ENCODE measurements around the gene CDC27. TPM values are rescaled to one million over a fixed set of nuclear protein-coding genes. Genes with fewer than 3 reads are reported as not detected.
"Not testable (repeated sequence)": the region's sequence is repeated elsewhere in the genome, so short reads cannot be mapped to it uniquely, and the experiment has no call there.

The CDC27 gene
- total RNA-seq, 1 experiment from 2014 or later = 36.1 TPM

GRCh38 chr17:47197821-47198220 lies 8.7 kb upstream of the CDC27 start:
- DNase-seq (ENCODE audit: low spot score) = no peak

GRCh38 chr17:47193931-47194511 lies 4.9 kb upstream of the CDC27 start:
- DNase-seq (ENCODE audit: low spot score) = no peak

- DNase-seq (ENCODE audit: low spot score) = no peak
Observed at GRCh38 chr17:47192554-47192953, 3.5 kb upstream of the CDC27 start.

GRCh38 chr17:47190770-47191169 lies 1.7 kb upstream of the CDC27 start:
- DNase-seq (ENCODE audit: low spot score) = no peak

GRCh38 chr17:47190243-47190642 lies 1.1 kb upstream of the CDC27 start:
- DNase-seq (ENCODE audit: low spot score) = no peak

- no peak for DNase-seq (ENCODE audit: low spot score)
Observed at GRCh38 chr17:47189732-47190237, 690 bp upstream of the CDC27 start.

- peak; percentile 40 for DNase-seq (ENCODE audit: low spot score)
Observed at GRCh38 chr17:47188271-47188875, 722 bp downstream of the CDC27 start.

GRCh38 chr17:47184681-47185080 lies 4.4 kb downstream of the CDC27 start:
- no peak for DNase-seq (ENCODE audit: low spot score)

GRCh38 chr17:47180988-47181387 lies 8.1 kb downstream of the CDC27 start:
- not testable (repeated sequence) for DNase-seq (ENCODE audit: low spot score)

- DNase-seq (ENCODE audit: low spot score) = no peak
Observed at GRCh38 chr17:47180337-47180736, 8.8 kb downstream of the CDC27 start.

GRCh38 chr17:47179141-47179540 lies 10.0 kb downstream of the CDC27 start:
- no peak for DNase-seq (ENCODE audit: low spot score)

- no peak for DNase-seq (ENCODE audit: low spot score)
Observed at GRCh38 chr17:47177261-47177660, 11.8 kb downstream of the CDC27 start.

- DNase-seq (ENCODE audit: low spot score) = no peak
Observed at GRCh38 chr17:47176389-47176826, 12.7 kb downstream of the CDC27 start.

- not testable (repeated sequence) for DNase-seq (ENCODE audit: low spot score)
Observed at GRCh38 chr17:47174823-47175222, 14.3 kb downstream of the CDC27 start.

- no peak for DNase-seq (ENCODE audit: low spot score)
Observed at GRCh38 chr17:47172696-47173565, 16.2 kb downstream of the CDC27 start.

GRCh38 chr17:47170710-47171109 lies 18.4 kb downstream of the CDC27 start:
- DNase-seq (ENCODE audit: low spot score) = no peak

- DNase-seq (ENCODE audit: low spot score) = not testable (repeated sequence)
Observed at GRCh38 chr17:47168896-47169295, 20.2 kb downstream of the CDC27 start.

GRCh38 chr17:47166854-47167253 lies 22.2 kb downstream of the CDC27 start:
- not testable (repeated sequence) for DNase-seq (ENCODE audit: low spot score)

- no peak for DNase-seq (ENCODE audit: low spot score)
Observed at GRCh38 chr17:47165137-47165536, 24.0 kb downstream of the CDC27 start.

- no peak for DNase-seq (ENCODE audit: low spot score)
Observed at GRCh38 chr17:47164263-47164662, 24.8 kb downstream of the CDC27 start.

- no peak for DNase-seq (ENCODE audit: low spot score)
Observed at GRCh38 chr17:47162013-47162622, 27.0 kb downstream of the CDC27 start.

- DNase-seq (ENCODE audit: low spot score) = no peak
Observed at GRCh38 chr17:47159315-47159714, 29.8 kb downstream of the CDC27 start.

Measured in HT-29 (cell line).